Amniotic epithelial cell (primary cell): Measurements from ENCODE around the gene TAGLN.
A peak's percentile ranks its signal among the peaks of the same experiment; 100 is the strongest.

Experiments
- DNase-seq: peaks from one replicate; pipeline ENCODE4 v3.0.0-alpha.2; 2010; ENCODE audit warnings: low read depth

TAGLN gene

DNA sequence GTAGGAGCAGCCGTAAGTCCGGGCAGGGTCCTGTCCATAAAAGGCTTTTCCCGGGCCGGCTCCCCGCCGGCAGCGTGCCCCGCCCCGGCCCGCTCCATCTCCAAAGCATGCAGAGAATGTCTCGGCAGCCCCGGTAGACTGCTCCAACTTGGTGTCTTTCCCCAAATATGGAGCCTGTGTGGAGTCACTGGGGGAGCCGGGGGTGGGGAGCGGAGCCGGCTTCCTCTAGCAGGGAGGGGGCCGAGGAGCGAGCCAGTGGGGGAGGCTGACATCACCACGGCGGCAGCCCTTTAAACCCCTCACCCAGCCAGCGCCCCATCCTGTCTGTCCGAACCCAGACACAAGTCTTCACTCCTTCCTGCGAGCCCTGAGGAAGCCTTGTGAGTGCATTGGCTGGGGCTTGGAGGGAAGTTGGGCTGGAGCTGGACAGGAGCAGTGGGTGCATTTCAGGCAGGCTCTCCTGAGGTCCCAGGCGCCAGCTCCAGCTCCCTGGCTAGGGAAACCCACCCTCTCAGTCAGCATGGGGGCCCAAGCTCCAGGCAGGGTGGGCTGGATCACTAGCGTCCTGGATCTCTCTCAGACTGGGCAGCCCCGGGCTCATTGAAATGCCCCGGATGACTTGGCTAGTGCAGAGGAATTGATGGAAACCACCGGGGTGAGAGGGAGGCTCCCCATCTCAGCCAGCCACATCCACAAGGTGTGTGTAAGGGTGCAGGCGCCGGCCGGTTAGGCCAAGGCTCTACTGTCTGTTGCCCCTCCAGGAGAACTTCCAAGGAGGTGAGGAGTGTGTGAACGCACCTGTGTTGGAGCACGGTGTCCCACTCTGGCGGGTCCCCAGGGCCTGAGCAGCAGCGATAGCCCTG is at the start of gene TAGLN:
Gene TAGLN, plus strand, starts transcription at position 318 of the 863 bp plus-strand sequence. CDS start 3,644 bp downstream, outside the sequence.
- DNase-seq: peak; percentile 79

DNA sequence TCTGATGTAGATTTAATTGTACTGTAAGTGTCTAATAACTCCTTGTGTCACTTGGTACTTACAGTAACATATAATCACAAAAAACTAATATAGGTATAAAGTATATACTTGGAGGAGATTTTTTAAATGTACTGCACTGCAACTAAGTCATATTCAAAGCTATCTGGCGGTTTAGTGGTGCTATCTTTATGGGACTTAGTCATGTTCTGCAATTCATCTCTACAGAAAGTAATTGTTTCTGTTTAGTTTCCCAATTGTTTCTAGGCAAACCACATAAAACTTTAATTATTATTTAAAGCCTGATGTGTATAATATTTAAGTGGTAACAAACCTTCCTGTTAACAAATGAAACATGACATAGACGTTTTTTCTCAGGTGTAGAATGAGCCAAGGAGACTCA is 47.1 kb upstream of the TAGLN start:
- DNase-seq: peak; percentile 65

DNA sequence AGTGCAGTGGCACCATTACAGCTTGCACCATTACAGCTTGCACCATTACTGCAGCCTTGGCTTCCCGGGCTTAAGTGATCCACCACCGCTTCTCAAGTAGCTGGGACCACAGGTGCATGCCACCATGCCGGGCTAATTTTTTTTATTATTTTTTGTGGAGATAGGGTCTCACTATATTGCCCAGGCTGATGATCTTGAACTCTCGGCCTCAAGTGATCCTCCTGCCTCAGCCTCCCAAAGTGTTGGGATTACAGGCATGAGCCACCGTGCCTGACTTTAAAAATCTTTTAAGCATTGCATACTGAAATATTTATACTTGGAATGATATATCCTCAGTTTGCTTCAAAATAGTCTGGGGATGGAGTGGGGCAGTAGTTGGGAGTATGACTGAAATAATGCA is 44.7 kb upstream of the TAGLN start:
- DNase-seq: no peak

- no peak for DNase-seq
Measured at GRCh38 chr11:117157507-117157906, 41.7 kb upstream of the TAGLN start.

- DNase-seq: no peak
Measured at GRCh38 chr11:117159892-117160291, 39.3 kb upstream of the TAGLN start.

DNA sequence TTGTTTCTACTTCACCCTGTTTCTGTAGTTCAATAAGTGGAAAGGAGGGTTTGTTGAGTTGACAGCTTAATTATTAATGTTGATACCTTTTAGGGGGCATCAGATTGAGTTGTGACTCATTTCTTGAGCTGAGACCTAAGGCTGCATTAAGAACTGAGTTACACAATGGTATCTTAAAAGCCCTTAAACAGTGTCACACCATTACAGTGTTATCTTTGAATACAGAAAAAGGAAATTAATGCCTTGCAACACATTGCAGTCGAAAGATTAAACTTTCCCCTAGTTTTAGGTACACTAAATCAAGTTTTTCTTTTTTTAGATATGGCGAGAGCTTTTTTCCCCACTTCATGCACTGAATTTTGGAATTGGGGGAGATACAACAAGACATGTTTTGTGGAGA is 38.3 kb upstream of the TAGLN start:
- peak; percentile 61 for DNase-seq

- no peak for DNase-seq
Measured at GRCh38 chr11:117166491-117166890, 32.7 kb upstream of the TAGLN start.

- DNase-seq: no peak
Measured at GRCh38 chr11:117169736-117170135, 29.4 kb upstream of the TAGLN start.

DNA sequence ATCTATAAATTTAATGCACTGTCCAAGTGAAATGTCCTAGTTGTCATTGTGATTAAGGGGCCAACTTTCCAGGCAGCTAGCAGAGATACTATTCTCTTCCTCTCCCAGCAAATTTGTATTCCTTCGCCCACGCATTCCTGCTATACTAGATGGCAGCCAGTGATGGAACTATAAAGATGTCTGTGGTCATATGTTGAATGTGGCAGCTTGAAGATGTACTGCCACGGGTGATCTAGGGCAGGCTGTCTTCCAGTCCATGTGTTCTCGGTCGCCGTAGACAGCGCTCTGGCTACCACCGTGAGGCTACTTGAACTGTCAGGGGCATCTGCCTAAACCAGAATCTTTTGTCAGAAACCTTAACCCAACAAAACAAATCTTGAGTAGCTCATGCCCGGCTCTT is 29.0 kb upstream of the TAGLN start:
- DNase-seq: peak; percentile 53

DNA sequence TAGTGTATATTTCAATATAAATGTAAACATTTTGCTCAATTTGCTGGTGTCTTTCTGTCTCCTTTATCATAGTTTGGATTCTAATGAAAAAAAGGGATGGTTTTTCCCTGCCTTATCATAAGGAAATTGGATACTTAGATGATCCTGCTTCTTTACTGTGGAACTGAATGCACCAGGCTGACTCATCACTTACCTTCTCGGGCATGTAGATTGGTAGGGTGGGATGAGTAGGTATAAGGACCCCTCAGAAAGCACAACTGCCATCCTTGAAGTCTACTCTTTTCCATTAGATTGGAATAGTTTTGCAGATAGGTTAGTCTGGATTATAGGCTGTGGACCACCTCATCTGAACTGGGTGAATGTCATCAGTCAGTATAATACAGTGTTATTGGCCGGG is 28.2 kb upstream of the TAGLN start:
- DNase-seq: no peak

- DNase-seq: peak; percentile 36
Measured at GRCh38 chr11:117171404-117172061, 27.6 kb upstream of the TAGLN start.

DNA sequence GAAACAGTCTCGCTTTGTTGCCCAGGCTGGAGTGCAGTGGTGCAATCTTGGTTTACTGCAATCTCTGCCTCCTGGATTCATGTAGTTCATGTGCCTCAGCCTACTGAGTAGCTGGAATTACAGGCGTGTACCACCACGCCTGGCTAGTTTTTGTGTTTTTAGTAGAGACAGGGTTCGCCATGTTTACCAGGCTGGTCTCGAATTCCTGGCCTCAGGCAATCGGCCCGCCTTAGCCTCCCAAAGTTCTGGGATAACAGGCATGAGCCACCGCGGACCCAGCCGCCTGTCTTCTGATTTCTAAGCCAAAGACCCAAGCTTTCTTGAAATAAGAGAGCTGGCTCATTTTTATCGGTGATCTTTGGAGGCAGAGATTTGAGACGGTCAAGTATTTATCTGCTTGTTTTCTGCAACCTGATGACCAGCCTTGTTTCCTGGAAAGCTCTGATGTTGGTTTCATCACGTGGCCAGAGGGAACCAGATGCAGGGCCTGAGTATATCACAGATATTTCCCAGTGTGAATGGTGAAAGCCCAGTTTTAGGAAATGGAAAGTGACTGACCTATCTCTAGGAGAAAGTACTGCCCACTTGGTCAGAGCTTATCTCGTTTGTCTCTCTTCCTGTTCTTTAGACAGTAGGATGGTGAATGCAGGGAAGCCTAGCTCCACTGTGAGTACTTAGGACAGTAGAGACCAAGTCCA is 26.3 kb upstream of the TAGLN start:
- DNase-seq: peak; percentile 90

GRCh38 chr11:117175104-117175503 is 24.1 kb upstream of the TAGLN start:
- DNase-seq: no peak

DNA sequence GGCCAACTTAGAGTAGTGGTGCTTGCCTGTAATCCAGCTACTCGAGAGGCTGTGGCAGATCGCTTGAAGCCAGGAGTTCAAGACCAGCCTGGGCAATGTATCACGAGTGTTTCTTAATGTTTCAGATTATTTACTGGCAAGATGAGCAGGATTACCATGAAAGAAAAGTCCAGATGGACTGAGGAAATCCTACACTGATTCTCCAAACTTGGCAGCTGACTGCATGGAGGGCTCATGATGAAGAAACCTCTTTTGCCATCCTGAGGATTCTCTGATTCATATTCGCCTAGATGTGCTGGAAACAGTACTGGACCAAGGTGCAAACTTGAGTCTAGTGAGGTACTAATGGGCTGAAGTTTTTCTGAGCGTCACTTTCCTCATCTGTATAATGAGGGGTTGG is 23.4 kb upstream of the TAGLN start:
- peak; percentile 42 for DNase-seq

GRCh38 chr11:117176186-117176585 is 23.0 kb upstream of the TAGLN start:
- DNase-seq: no peak

DNA sequence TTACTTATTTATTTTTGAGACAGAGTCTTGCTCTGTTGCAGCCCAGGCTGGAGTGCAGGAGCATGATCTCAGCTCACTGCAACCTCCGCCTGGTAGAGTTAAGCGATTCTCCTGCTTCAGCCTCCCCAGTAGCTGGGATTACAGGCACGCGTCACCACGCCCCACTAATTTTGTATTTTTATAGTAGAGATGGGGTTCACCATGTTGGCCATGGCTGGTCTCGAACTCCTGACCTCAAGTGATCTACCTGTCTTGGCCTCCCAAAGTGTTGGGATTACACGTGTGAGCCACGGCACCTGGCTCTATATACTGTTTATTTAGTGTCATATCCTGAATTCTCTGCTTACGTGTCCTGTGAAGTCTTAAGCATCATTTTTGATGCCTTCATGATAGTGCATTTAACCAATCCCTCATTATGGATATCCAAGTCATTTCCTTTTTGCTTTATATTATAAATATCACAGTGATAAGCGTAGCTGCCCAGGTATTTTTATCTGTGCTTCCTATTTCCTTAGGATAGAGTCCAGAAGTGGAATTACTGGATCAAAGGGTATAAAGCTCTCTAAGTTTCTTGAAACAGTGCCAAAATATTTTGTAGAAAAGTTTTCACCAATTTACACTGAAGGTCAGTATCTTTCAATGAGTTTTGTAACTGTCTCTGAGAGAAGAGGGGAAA is 21.5 kb upstream of the TAGLN start:
- no peak for DNase-seq

DNA sequence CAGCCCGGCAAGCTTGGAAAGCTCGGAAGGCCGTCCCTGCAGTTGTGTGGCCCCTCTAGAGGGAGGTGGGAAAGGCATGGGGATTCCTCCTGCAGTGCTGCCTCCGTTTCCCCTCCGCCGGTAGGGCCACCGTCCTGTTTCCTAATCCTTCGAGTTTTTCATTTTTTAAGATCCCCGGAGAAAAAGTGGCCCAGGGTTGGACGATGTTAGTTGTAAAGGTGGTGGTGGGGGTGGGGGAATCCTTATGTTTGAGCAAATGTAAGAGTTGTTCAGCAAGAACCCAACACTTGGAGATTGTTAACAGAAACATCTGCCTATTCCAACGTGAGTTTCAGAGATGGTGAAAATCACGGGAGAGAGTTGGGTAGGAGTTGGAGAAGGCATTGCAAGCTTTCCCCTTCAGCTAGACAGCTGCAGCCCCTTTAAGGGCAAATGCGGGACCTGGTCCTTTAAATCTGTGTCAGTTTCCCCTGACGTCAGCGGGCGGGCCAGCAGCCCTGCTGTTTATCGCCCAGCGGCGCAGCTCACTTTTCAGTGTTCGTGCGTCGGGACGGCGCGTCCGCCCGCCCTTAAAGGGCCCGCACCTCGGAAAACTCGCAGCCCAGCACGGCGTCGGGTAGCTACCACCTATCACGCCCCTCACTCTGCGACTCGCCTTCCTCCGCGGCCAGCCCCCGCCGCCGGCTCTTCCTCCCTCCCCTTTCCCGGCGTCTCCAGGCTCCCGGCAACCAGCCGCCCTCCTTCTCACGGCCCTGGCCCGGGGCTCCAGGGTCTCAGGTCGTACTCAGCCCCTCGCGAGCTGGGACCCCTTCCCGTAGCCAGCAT is 20.7 kb upstream of the TAGLN start, which contains the start of gene SIDT2:
Gene SIDT2, plus strand, starts transcription at position 534 of the 825 bp plus-strand sequence. CDS start 521 bp downstream, outside the sequence.
- peak; percentile 91 for DNase-seq

- DNase-seq: no peak
Measured at GRCh38 chr11:117179048-117179999, 19.8 kb upstream of the TAGLN start.

DNA sequence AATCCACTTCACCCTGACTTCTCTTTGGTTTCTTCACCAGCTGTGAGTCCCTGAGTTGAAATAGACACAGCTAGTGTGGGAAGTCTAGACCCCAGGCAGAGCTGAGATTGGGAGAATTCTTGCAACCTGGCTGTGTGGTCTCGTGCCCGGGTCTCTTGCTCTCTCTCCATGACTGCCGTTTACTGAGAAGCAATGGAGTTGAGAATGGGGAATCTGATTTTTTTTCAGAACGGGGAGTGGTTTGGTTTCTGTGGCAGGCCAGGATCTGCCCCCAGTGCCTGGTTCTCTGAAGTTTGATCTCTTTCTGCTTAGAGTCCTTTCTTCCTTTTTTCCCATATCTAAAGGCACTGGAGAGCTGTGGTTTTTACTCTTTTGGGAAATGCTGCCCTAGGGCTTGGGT is 19.1 kb upstream of the TAGLN start:
- DNase-seq: no peak
